GM18907 (cell line): Measurements from ENCODE around the gene ZNF664.

Experiments used
- ATAC-seq: cut with Tn5 transposase; IDR thresholded peaks from one replicate; pipeline ENCODE4 v1.9.1; 2021; ENCODE audit warnings: mild to moderate bottlenecking, moderate library complexity; ENCODE audit not compliant: unreplicated experiment

ZNF664 gene

GRCh38 chr12:123957196-123957595 lies 15.8 kb upstream of the ZNF664 start:
- no peak for ATAC-seq

- ATAC-seq = no peak
These were observed 14.6 kb upstream of the ZNF664 start for GRCh38 chr12:123958462-123958861.

- ATAC-seq = no peak
These were observed 14.1 kb upstream of the ZNF664 start for GRCh38 chr12:123958876-123959275.

DNA sequence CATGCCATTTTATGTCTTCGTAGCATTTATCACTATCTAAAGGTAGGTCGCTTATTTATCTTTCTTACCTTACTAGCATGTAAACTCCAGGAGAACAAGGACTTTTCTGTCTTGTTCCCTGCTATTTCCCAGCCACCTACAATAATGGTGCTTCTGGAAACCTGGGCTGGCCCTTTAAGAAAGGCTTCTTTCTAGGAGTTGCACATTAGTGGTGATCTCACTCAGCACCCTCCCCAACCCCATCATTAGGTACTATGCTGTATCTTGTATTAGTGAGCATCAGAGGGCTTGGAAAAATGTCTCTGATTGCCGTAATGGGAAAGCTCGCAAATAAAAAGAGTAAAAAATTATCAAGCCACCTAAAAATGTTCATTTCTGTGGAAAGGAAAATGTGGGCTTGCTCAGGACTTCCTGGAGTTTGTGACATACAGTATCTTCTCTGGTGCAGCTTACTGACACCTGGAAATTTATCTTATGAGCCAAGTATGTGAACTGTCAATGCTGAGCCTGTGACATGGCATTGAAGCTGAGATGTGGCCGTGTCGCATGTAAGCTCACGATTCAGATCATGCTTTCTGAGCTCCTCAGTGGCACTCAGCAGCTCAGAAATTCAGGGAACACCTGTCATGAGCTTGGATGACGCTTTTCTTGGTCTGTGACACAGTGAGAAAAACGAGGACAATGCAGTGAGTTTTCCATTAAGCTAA lies 12.8 kb upstream of the ZNF664 start:
- no peak for ATAC-seq

- no peak for ATAC-seq
These were observed 12.2 kb upstream of the ZNF664 start for GRCh38 chr12:123960856-123961255.

DNA sequence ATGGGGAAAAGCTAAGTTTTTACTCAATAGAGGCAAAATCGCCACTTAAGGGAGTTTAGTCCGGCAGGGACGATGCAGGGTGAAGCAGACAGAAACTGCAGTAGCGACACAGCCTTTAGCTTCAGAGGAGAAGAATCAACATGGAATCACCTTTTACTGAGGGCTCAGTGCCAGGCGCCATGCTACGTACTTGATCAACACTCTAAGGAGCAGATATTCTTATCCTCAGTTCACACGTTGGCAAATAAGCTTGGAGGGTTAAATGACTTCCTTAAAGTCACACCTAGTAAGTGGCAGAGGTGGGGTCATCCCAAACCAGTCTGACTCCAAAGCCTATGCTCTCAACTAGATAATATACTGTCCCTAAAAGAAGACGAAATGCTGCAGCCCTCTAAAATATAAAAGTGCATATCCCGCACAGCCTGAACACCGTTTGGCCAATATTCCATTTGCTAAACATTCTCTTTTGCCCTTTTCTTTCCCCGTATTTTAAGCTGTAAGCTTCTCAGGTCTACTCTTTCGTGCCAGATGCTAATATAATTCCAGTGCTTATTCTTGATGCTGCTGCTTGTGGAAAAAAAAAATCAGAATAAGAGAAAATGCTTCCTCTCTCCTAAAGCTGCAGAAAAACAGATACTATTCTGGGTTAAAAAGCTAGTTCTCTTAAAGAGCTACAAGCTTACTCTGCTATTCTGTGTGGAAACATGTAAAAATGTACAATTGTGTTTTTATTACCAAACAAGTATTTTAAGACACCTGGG lies 11.2 kb upstream of the ZNF664 start:
- no peak for ATAC-seq

DNA sequence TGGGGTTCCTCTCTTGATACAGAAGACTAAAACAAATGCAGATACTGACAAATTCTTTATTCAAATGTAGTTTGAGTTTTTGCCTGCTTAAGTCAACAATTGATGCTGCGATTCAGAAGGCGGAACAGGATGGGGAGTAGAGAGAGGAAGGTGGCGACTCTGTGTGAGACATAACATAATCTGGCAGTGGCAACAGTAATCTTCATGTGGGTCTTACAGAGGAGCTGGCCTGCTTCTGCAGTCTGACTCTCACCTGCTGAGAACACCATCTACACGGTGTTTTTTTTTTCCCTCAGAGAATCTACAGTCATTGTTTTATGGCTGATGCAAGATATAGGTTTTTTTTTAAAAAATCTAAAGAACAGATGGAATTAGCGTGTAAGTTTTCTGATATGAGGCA lies 10.5 kb upstream of the ZNF664 start:
- no peak for ATAC-seq

- ATAC-seq = no peak
These were observed 9.2 kb upstream of the ZNF664 start for GRCh38 chr12:123963821-123964220.

DNA sequence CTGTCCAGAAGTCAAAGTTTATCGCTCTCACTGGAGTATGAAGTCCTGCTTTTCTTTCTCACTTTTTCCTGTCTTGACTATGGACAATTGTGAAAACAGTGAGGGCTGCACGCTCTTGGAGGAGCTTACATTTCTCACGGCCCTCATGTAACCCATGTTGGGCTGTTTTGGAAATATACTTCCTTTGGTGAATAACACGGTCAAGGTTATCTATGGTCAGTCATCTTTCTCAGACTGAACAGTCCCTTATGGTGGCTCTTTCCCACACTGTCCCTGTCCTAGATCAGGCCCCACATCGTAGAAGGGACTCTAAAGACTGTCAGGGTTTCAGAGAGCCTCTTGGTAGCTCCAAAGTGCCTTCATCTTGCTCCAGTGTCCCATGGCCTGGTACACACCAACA lies 7.6 kb upstream of the ZNF664 start:
- ATAC-seq = no peak

- ATAC-seq = no peak
These were observed 6.4 kb upstream of the ZNF664 start for GRCh38 chr12:123966596-123966995.

DNA sequence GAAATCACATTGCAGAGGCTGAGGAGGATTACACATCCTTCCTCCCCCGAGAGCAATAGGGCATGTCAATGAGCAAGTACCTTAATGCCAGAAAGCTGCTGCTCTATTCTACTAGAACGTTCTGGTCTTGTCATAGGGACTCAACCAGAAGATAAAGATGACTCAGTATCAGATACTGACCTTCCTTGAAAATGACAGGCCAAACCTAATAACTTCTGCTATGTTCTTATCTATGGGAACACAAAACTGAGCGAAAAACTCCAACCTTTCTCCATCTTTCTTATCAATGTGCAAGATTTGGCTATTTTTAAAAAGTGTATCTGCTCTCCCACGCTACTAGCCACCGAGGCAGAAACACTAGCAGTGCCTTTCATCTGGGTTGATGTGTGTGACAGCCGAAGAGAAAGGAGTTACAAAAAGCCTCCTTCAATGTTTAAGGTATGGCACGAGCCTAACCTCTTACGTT lies 5.9 kb upstream of the ZNF664 start:
- ATAC-seq = no peak

- ATAC-seq = no peak
These were observed 1.6 kb upstream of the ZNF664 start for GRCh38 chr12:123971449-123971769.

GRCh38 chr12:123971770-123972456 lies 1.1 kb upstream of the ZNF664 start:
- ATAC-seq = peak; percentile 12

GRCh38 chr12:123973552-123974341 lies 732 bp downstream of the ZNF664 start:
- ATAC-seq = peak; percentile 20

- ATAC-seq = no peak
These were observed 3.3 kb downstream of the ZNF664 start for GRCh38 chr12:123976227-123976826.

DNA sequence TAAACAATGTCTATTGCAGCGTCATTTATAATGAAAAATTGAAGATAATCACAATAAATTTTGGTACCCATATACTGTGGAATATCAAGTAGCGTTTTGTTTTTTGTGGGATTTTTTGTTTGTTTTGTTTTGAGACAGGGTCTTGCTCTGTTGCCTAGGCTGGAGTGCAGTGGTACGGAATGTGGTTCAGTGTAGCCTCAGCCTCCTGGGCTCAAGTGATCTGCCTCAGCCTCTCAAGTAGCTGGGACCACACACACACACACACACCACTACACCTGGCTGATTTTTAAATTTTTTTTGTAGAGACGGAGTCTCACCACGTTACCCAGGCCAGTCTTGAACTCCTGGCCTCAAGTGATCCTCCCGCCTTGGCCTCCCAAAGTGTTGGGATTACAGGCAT lies 6.6 kb downstream of the ZNF664 start:
- no peak for ATAC-seq

DNA sequence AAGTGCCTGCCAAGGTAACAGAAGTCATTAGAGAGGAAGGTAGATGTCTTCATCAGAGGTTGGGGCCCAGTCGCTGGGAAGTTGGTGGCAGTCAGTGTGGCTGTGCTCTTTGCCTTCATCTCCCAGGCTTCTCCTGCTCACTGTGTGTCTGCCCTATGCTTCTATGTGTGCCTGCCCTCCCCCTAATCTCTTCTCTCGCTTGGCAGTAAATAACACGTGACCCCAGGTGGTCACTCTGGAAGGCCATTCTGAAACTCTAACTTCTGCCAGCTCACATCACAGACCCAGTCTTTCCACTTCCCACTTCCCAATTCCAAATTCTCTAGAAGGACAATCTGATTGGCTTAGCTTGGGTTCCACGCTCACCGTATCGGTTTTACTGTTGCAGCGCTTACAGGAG lies 9.3 kb downstream of the ZNF664 start:
- ATAC-seq = no peak

GRCh38 chr12:123983822-123984485 lies 10.9 kb downstream of the ZNF664 start:
- no peak for ATAC-seq

DNA sequence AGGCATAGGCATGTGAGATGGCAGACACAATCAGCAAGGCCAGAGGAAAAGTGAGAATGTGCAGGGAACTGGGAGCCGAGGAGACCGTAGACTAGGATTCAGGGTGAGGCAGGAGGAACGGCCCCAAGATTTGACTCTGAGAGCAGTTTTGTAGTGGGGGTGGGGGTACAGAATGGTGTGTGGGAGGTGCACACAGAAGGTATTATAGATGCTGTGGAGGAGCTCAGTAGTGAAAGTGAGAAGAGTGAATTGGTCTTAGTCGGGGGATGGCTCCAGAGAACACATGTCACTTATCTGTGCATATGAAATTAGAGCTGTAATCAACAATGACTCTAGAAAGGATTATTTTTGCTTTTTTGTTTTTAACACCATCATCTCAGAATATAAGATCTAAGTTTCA lies 11.9 kb downstream of the ZNF664 start:
- ATAC-seq = no peak

GRCh38 chr12:123986374-123986965 lies 13.5 kb downstream of the ZNF664 start:
- ATAC-seq = no peak
